Lower leg skin (tissue), 3 donors: ENCODE measurements around the gene ESRRB.

Experiments used
- CTCF ChIP-seq, 3 donors: fragments of 450-650 bp; IDR thresholded peaks; one replicate each; pipeline ENCODE4 v1.5.1; 2016; ENCODE audit warnings: antibody characterized with exemption in 3 of 3, mild to moderate bottlenecking in 3 of 3, moderate library complexity in 2 of 3
- POLR2A ChIP-seq, 2 donors: fragments of 450-650 bp; IDR thresholded peaks; one replicate each; pipeline ENCODE4 v1.6.1; 2016 to 2017; ENCODE audit warnings: antibody characterized with exemption in 2 of 2, mild to moderate bottlenecking in 1 of 2, moderate library complexity in 1 of 2

GRCh38 chr14:76423534-76423933, 47.6 kb downstream of the ESRRB start:
- no peak for TF ChIP-seq CTCF (IDR thresholded peaks at IDR 0.05)
- no peak for TF ChIP-seq POLR2A (IDR thresholded peaks at IDR 0.05)
